Endothelial cell of umbilical vein (primary cell): ENCODE measurements around the gene FHIT. TPM values are rescaled to one million over a fixed set of nuclear protein-coding genes. Genes with fewer than 3 reads are reported as not detected.

Experiments used
- BruUV-seq: library from RNA; stranded (reverse); fragments of 400-500 nt; replicated peaks from 2 replicates; lab custom pipeline; 2021; lab: Mats Ljungman, UMichigan
- CTCF ChIA-PET: fragments of 300-600, 350-600 bp; sonication (Branson Sonifier 250); formaldehyde crosslinking; loops from one replicate; lab custom pipeline; 2021; ENCODE audit warnings: antibody characterized with exemption, inconsistent platforms; lab: Charles Lee
- POLR2A ChIA-PET: fragments of 300-600, 350-600 bp; sonication (Branson Sonifier 250); formaldehyde crosslinking; loops from one replicate; lab custom pipeline; 2021; ENCODE audit warnings: antibody characterized with exemption, inconsistent platforms; lab: Charles Lee
- DNase-seq: peaks from one replicate; pipeline ENCODE4 v3.0.0-alpha.2; 2011; ENCODE audit warnings: low read depth, low spot score
- FAIRE-seq: peaks from 2 replicates; lab custom pipeline; 2011; peaks lifted over from hg19 to GRCh38; lab: Jason Lieb, UNC
- H2AFZ ChIP-seq: 2 replicates; pipeline ENCODE4 v1.6.0; 2012; ENCODE audit warnings: low read depth, low read length, control low read depth, inconsistent platforms
- H3K27ac ChIP-seq: 2 replicates; pipeline ENCODE4 v1.5.1; 2011; ENCODE audit warnings: low read depth, mild to moderate bottlenecking, control low read depth, low read length, moderate library complexity; ENCODE audit not compliant: insufficient read depth
- H3K27me3 ChIP-seq, 2 experiments: 2 replicates each; pipeline versions ENCODE4 v1.6.0 to v1.6.1; 2011; ENCODE audit warnings: low read length in 2 of 2, mixed read lengths in 1 of 2; ENCODE audit not compliant: control insufficient read depth in 2 of 2, insufficient read depth in 2 of 2
- H3K36me3 ChIP-seq, 2 experiments: 2 replicates in 1 of 2; 3 replicates in 1 of 2; pipeline ENCODE4 v1.5.1; 2011; ENCODE audit warnings: low read length in 2 of 2, mild to moderate bottlenecking in 1 of 2, moderate library complexity in 1 of 2; ENCODE audit not compliant: control insufficient read depth in 2 of 2, insufficient read depth in 2 of 2; ENCODE audit errors: extremely low read depth in 1 of 2
- H3K4me1 ChIP-seq: 3 replicates; pipeline ENCODE4 v1.5.1; 2011; ENCODE audit warnings: mild to moderate bottlenecking, low read length; ENCODE audit not compliant: control insufficient read depth, insufficient read depth; ENCODE audit errors: extremely low read depth
- H3K4me2 ChIP-seq: 2 replicates; pipeline ENCODE4 v1.6.1; 2011; ENCODE audit warnings: low read length, control low read depth, mixed read lengths; ENCODE audit not compliant: insufficient read depth
- H3K4me3 ChIP-seq, 3 experiments: fragments of 200-600 bp in 1 of 3; sonication (generic), shearing (Covaris generic) in 1 of 3; replicated peaks in 1 of 3; 2 replicates each; pipeline ENCODE4 v1.5.1; 2011 to 2016; ENCODE audit warnings: control low read depth in 3 of 3, low read length in 3 of 3, mild to moderate bottlenecking in 2 of 3, inconsistent platforms in 1 of 3, low read depth in 1 of 3, moderate library complexity in 1 of 3; ENCODE audit not compliant: insufficient read depth in 1 of 3
- H3K79me2 ChIP-seq: 2 replicates; pipeline ENCODE4 v1.6.0; 2012; ENCODE audit warnings: low read length, inconsistent platforms; ENCODE audit not compliant: control insufficient read depth, insufficient read depth
- H3K9ac ChIP-seq: replicated peaks from 2 replicates; pipeline ENCODE3; 2011; ENCODE audit warnings: low read length, control low read depth; ENCODE audit not compliant: insufficient read depth; ENCODE audit errors: extremely low read depth
- H3K9me1 ChIP-seq: replicated peaks from 3 replicates; pipeline ENCODE4 v1.6.0; 2011; ENCODE audit warnings: mild to moderate bottlenecking, low read length; ENCODE audit not compliant: control insufficient read depth, insufficient read depth; ENCODE audit errors: extremely low read depth
- H3K9me3 ChIP-seq: replicated peaks from 2 replicates; pipeline ENCODE4 v1.5.1; 2012; ENCODE audit warnings: low read length, inconsistent platforms; ENCODE audit not compliant: control insufficient read depth, insufficient read depth
- H4K20me1 ChIP-seq: replicated peaks from 2 replicates; pipeline ENCODE3; 2011; ENCODE audit warnings: mild to moderate bottlenecking, low read length; ENCODE audit not compliant: control insufficient read depth, insufficient read depth; ENCODE audit errors: extremely low read depth
- CTCF ChIP-seq, 2 donors: IDR thresholded peaks; 1 replicate in 1 of 2; 2 replicates in 1 of 2; pipeline ENCODE4 v1.5.1; 2011; ENCODE audit warnings: low read length in 2 of 2, mild to moderate bottlenecking in 2 of 2, moderate library complexity in 2 of 2, control low read depth in 1 of 2, inconsistent platforms in 1 of 2, low read depth in 1 of 2; ENCODE audit not compliant: insufficient read depth in 1 of 2; ENCODE audit errors: extremely low read depth in 1 of 2
- EZH2 ChIP-seq: IDR thresholded peaks from 2 replicates; pipeline ENCODE4 v1.6.1; 2012; ENCODE audit warnings: borderline replicate concordance, low read depth, mild to moderate bottlenecking, moderate library complexity, low read length, inconsistent platforms; ENCODE audit not compliant: severe bottlenecking
- FOS ChIP-seq: IDR thresholded peaks from 2 replicates; pipeline ENCODE4 v1.6.1; 2011; ENCODE audit warnings: mild to moderate bottlenecking, low read length, moderate library complexity, borderline replicate concordance; ENCODE audit not compliant: insufficient read depth
- GATA2 ChIP-seq: IDR thresholded peaks from 2 replicates; pipeline ENCODE4 v1.7.0; 2011; ENCODE audit warnings: low read depth, mild to moderate bottlenecking, moderate library complexity, mixed read lengths, low read length; ENCODE audit not compliant: insufficient read length, insufficient read depth
- JUN ChIP-seq: IDR thresholded peaks from 2 replicates; pipeline ENCODE4 v1.6.1; 2011; ENCODE audit warnings: borderline replicate concordance, low read depth; ENCODE audit not compliant: insufficient read length, insufficient read depth
- MAX ChIP-seq: IDR thresholded peaks from 2 replicates; pipeline ENCODE4 v1.6.1; 2011; ENCODE audit not compliant: insufficient read depth, insufficient read length
- MYC ChIP-seq: IDR thresholded peaks from one replicate; pipeline ENCODE4 v1.6.1; 2011; ENCODE audit warnings: mild to moderate bottlenecking, low read depth, low read length
- POLR2A ChIP-seq: IDR thresholded peaks from 2 replicates; pipeline ENCODE4 v1.6.1; 2012; ENCODE audit warnings: low read depth, mild to moderate bottlenecking, control low read depth, low read length
- POLR2AphosphoS5 ChIP-seq: IDR thresholded peaks from 2 replicates; pipeline ENCODE4 v1.6.1; 2012; ENCODE audit warnings: low read depth, mild to moderate bottlenecking, control low read depth, low read length, moderate library complexity; ENCODE audit not compliant: insufficient read depth
- dilution Hi-C: fragments of 300-500 bp; cut with MboI; formaldehyde crosslinking; loops from one replicate; pipeline ENCODE4 v1.15.0; 2019; ENCODE audit warnings: low sequenced_read_pairs; ENCODE audit not compliant: extremely low pct_ligation_motif_present
- intact Hi-C: fragments of 100-400 bp; cut with micrococcal nuclease; formaldehyde crosslinking; loops from one replicate; pipeline ENCODE4 v1.10.0; 2022
- polyA plus RNA-seq, 4 experiments: library from polyadenylated mRNA; depleted of rRNA in 3 of 4; stranded (reverse) in 3 of 4; unstranded in 1 of 4; fragments of >200 nt; gene quantifications; 2 replicates each; pipeline versions ENCODE4 v1.2.1 to v1.2.3, GENCODE V29; 2011 to 2012; ENCODE audit warnings: missing spikeins in 1 of 4
- total RNA-seq: library from RNA; stranded (reverse); gene quantifications from 2 replicates; pipeline ENCODE4 v1.2.3, GENCODE V29; 2021

FHIT gene
- total and polyA plus RNA-seq, 2 donors (not counting 3 experiments of a cell fraction or from before 2014, with no cell fraction given), result 0.47 to 2.2 TPM

GRCh38 chr3:60322298-60322856, 928.9 kb downstream of the FHIT start:
- H3K27ac ChIP-seq, result no peak overlapping the region
- ChIA-PET CTCF (no interaction called here), POLR2A (no interaction called here)

More at GRCh38 chr3:60322298-60322856, 928.9 kb downstream of the FHIT start:
- no peak for DNase-seq
- TF ChIP-seq EZH2 (no peak), POLR2AphosphoS5 (no peak), MAX (no peak), MYC (no peak), CTCF (IDR thresholded peaks at IDR 0.05; ENCODE audit: extremely low read depth in 1 of 2, insufficient read depth in 1 of 2, low read depth in 1 of 2, low read length in 2 of 2) (no peak), GATA2 (no peak), FOS (no peak), POLR2A (no peak), JUN (no peak)
- no peak overlapping the region for H3K4me3 ChIP-seq
- no peak overlapping the region for H2AFZ ChIP-seq
- H3K4me1 ChIP-seq, result no peaks in the 10 kb centered on the region
- no peaks in the 10 kb centered on the region for H3K27me3 ChIP-seq
- FAIRE-seq, result no peak
- H3K79me2 ChIP-seq, result no peaks in the 10 kb centered on the region
- BruUV-seq, result no TSS peak
- H3K4me2 ChIP-seq, result no peak overlapping the region
- intact Hi-C loops, result no loop called here
- no peak overlapping the region for H3K9ac ChIP-seq
- H3K9me3 ChIP-seq, result no peaks in the 10 kb centered on the region
- H3K36me3 ChIP-seq, result no peaks in the 10 kb centered on the region
- no peaks in the 10 kb centered on the region for H4K20me1 ChIP-seq
- no peaks in the 10 kb centered on the region for H3K9me1 ChIP-seq
- dilution Hi-C loops, result no loop called here
